Liver (tissue), 3 donors: ENCODE results near the gene TBC1D5.

Source experiments
- CTCF ChIP-seq: fragments of 150-350 bp; IDR thresholded peaks from 2 replicates; pipeline ENCODE4 v1.5.1; 2017; ENCODE audit warnings: improper control_type of control experiment, low read depth, low read length; ENCODE audit not compliant: missing input control
- EGR1 ChIP-seq, 2 donors: IDR thresholded peaks; 2 replicates each; pipeline ENCODE4 v1.6.1; 2016 to 2018; ENCODE audit warnings: antibody characterized with exemption in 2 of 2, low read depth in 2 of 2
- HNF4A ChIP-seq, 2 donors: conservative IDR thresholded peaks; 2 replicates each; pipeline ENCODE4 v1.6.1; 2016; ENCODE audit warnings: antibody characterized with exemption in 2 of 2, mild to moderate bottlenecking in 2 of 2
- JUND ChIP-seq, 2 donors: IDR thresholded peaks; 2 replicates each; pipeline ENCODE4 v1.6.1; 2016; ENCODE audit warnings: antibody characterized with exemption in 2 of 2
- MAX ChIP-seq: IDR thresholded peaks from 2 replicates; pipeline ENCODE4 v1.6.1; 2016; ENCODE audit warnings: antibody characterized with exemption
- NR2F2 ChIP-seq: IDR thresholded peaks from 2 replicates; pipeline ENCODE4 v1.6.1; 2016; ENCODE audit warnings: antibody characterized with exemption
- RAD21 ChIP-seq, 2 donors: IDR thresholded peaks; 2 replicates each; pipeline ENCODE4 v1.6.1; 2016; ENCODE audit warnings: antibody characterized with exemption in 2 of 2, mild to moderate bottlenecking in 2 of 2
- REST ChIP-seq: IDR thresholded peaks from 2 replicates; pipeline ENCODE4 v1.6.1; 2016; ENCODE audit warnings: antibody characterized with exemption, mild to moderate bottlenecking
- RXRA ChIP-seq, 2 donors: IDR thresholded peaks; 2 replicates each; pipeline ENCODE4 v1.6.1; 2017 to 2018; ENCODE audit warnings: antibody characterized with exemption in 2 of 2, mild to moderate bottlenecking in 1 of 2
- SP1 ChIP-seq: IDR thresholded peaks from 2 replicates; pipeline ENCODE4 v1.6.1; 2018; ENCODE audit warnings: antibody characterized with exemption, mild to moderate bottlenecking
- TAF1 ChIP-seq: conservative IDR thresholded peaks from 2 replicates; pipeline ENCODE4 v1.6.1; 2016; ENCODE audit warnings: antibody characterized with exemption, mild to moderate bottlenecking
- YY1 ChIP-seq: IDR thresholded peaks from 2 replicates; pipeline ENCODE4 v1.6.1; 2016; ENCODE audit warnings: antibody characterized with exemption, mild to moderate bottlenecking
- ZBTB33 ChIP-seq: IDR thresholded peaks from 2 replicates; pipeline ENCODE4 v1.6.1; 2016; ENCODE audit warnings: antibody characterized with exemption
- donor health status: healthy.
- donor health status: healthy.

GRCh38 chr3:17481116-17481515 lies 261.3 kb downstream of the TBC1D5 start:
- no peak for TF ChIP-seq ZBTB33
- TF ChIP-seq REST, result no peak
- no peak for TF ChIP-seq CTCF
- no peak for TF ChIP-seq EGR1 (IDR thresholded peaks at IDR 0.05; ENCODE audit: low read depth in 2 of 2)
- no peak for TF ChIP-seq MAX
- TF ChIP-seq RXRA (IDR thresholded peaks at IDR 0.05), result no peak
- TF ChIP-seq JUND (IDR thresholded peaks at IDR 0.05), result no peak
- no peak for TF ChIP-seq HNF4A (conservative IDR thresholded peaks at IDR 0.05)
- TF ChIP-seq TAF1, result no peak
- no peak for TF ChIP-seq RAD21 (IDR thresholded peaks at IDR 0.05)
- TF ChIP-seq SP1, result no peak
- TF ChIP-seq YY1, result no peak
- TF ChIP-seq NR2F2, result no peak
